PFSK-1 (cell line): ENCODE measurements around the gene GTPBP1.

Experiments used
- POLR2AphosphoS5 ChIP-seq: IDR thresholded peaks from 2 replicates; pipeline ENCODE4 v1.6.1; 2012; ENCODE audit warnings: low read depth, mild to moderate bottlenecking, control low read depth, low read length, moderate library complexity
- REST ChIP-seq, 2 experiments: IDR thresholded peaks; 2 replicates each; pipeline versions ENCODE4 v1.6.1 to v1.8.0; 2011 to 2012; ENCODE audit warnings: low read depth in 2 of 2, low read length in 2 of 2, control low read depth in 1 of 2, inconsistent platforms in 1 of 2, mild to moderate bottlenecking in 1 of 2, moderate library complexity in 1 of 2; ENCODE audit not compliant: insufficient read depth in 1 of 2

DNA sequence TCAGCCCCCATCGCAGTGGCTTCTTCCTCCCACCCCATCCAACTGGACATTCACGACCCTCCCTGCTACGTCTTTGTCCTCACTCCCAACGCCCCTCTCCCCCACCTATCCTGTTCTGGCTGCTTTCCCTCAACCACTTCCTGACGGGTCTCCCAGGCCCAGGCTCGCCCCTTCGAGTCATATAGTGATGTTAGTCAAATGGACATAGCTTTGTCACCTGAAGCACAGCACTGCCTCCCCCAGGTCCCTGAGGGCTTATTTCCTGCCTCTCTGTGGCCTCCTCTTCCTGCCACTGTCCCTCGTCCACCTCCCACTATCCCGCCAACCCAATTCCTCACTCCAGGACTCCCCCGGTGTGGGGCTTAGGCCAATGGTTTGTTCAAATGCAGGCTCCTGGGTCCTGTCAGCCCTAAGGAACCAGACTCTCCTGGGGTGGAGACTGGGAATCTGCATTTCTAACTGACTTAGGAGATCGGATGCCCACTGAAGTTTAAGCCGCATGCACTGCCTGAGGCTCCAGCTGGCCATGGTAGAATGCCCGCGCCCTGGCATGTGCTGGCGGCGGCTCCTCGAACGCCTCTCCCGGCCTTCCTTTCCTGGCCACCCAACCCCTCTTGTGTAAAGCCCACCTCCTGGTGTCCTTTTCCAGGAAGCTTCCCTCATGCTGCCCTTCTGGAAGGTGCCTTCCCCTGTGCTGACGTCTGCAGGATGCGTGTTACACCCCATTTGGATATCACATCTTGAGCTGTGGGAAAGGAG lies 31.7 kb downstream of the GTPBP1 start:
- TF ChIP-seq REST (IDR thresholded peaks at IDR 0.05; ENCODE audit: insufficient read depth in 1 of 2, low read depth in 2 of 2, low read length in 2 of 2), result no peak
- no peak for TF ChIP-seq POLR2AphosphoS5
